Measurements from ENCODE around the gene SP9. TPM values are rescaled to one million over a fixed set of nuclear protein-coding genes. Genes with fewer than 3 reads are reported as not detected.

The SP9 gene
- polyA plus RNA-seq, 1 donor (not counting 4 experiments of a cell fraction or from before 2014, with no cell fraction given), result not detected

GRCh38 chr2:174330945-174331594 lies 3.7 kb upstream of the SP9 start:
- H3K79me2 ChIP-seq (ENCODE audit: control insufficient read depth, insufficient read depth, low read length), result no peaks in the 10 kb centered on the region
- no peak overlapping the region for H3K4me3 ChIP-seq (ENCODE audit: control insufficient read depth in 2 of 3, extremely low read depth in 1 of 3, insufficient read depth in 2 of 3, low read depth in 1 of 3, low read length in 3 of 3)
- peaks cover 97% of the 10 kb centered on the region for H3K27me3 ChIP-seq (ENCODE audit: control insufficient read depth, extremely low read depth, insufficient read depth, low read length)
- H3K9ac ChIP-seq (ENCODE audit: control insufficient read depth, extremely low read depth, insufficient read depth, low read length), result no peak overlapping the region
- TF ChIP-seq, protein P1, sequence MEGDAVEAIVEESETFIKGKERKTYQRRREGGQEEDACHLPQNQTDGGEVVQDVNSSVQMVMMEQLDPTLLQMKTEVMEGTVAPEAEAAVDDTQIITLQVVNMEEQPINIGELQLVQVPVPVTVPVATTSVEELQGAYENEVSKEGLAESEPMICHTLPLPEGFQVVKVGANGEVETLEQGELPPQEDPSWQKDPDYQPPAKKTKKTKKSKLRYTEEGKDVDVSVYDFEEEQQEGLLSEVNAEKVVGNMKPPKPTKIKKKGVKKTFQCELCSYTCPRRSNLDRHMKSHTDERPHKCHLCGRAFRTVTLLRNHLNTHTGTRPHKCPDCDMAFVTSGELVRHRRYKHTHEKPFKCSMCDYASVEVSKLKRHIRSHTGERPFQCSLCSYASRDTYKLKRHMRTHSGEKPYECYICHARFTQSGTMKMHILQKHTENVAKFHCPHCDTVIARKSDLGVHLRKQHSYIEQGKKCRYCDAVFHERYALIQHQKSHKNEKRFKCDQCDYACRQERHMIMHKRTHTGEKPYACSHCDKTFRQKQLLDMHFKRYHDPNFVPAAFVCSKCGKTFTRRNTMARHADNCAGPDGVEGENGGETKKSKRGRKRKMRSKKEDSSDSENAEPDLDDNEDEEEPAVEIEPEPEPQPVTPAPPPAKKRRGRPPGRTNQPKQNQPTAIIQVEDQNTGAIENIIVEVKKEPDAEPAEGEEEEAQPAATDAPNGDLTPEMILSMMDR (optimal IDR thresholded peaks at IDR 0.05 in 1 of 3, IDR thresholded peaks at IDR 0.05 in 1 of 3, conservative IDR thresholded peaks at IDR 0.05 in 1 of 3; ENCODE audit: extremely low read depth in 1 of 3, insufficient read depth in 2 of 3, low read length in 3 of 3), result no peak
- TF ChIP-seq EZH2 (IDR thresholded peaks at IDR 0.05; ENCODE audit: low read length), result peak; percentile 9
- no peaks in the 10 kb centered on the region for H3K9me1 ChIP-seq (ENCODE audit: control insufficient read depth, extremely low read depth, insufficient read depth, low read length)
- no peak for DNase-seq (ENCODE audit: low read depth, low spot score)
- H2AFZ ChIP-seq (ENCODE audit: control insufficient read depth, low read length), result no peak overlapping the region
- dilution Hi-C loops (cut with MboI; ENCODE audit: extremely low pct_ligation_motif_present, low sequenced_read_pairs), result no loop called here
- H3K27ac ChIP-seq (ENCODE audit: control insufficient read depth, insufficient read depth, low read length), result no peak overlapping the region
- H3K4me1 ChIP-seq (ENCODE audit: control insufficient read depth, extremely low read depth, insufficient read depth, low read length), result peaks cover 25% of the 10 kb centered on the region
- H3K4me2 ChIP-seq (ENCODE audit: control insufficient read depth, extremely low read depth, insufficient read depth, low read depth, low read length), result no peak overlapping the region
- FAIRE-seq, result no peak
- H3K9me3 ChIP-seq (ENCODE audit: control insufficient read depth, low read depth, low read length), result no peaks in the 10 kb centered on the region
- H4K20me1 ChIP-seq (ENCODE audit: control insufficient read depth, extremely low read depth, insufficient read depth, low read length), result peaks cover 3% of the 10 kb centered on the region
- H3K36me3 ChIP-seq (ENCODE audit: control insufficient read depth in 2 of 2, extremely low read depth in 1 of 2, insufficient read depth in 2 of 2, low read length in 2 of 2), result no peaks in the 10 kb centered on the region

GRCh38 chr2:174331595-174332216 lies 3.0 kb upstream of the SP9 start:
- Histone ChIP-seq H3K27me3 (ENCODE audit: control insufficient read depth, extremely low read depth, insufficient read depth, low read length) (peaks cover 98% of the 10 kb centered on the region), H3K27ac (ENCODE audit: control insufficient read depth, insufficient read depth, low read length) (no peak overlapping the region), H3K36me3 (ENCODE audit: control insufficient read depth in 2 of 2, extremely low read depth in 1 of 2, insufficient read depth in 2 of 2, low read length in 2 of 2) (no peaks in the 10 kb centered on the region), H3K4me1 (ENCODE audit: control insufficient read depth, extremely low read depth, insufficient read depth, low read length) (peaks cover 22% of the 10 kb centered on the region), H3K9me1 (ENCODE audit: control insufficient read depth, extremely low read depth, insufficient read depth, low read length) (no peaks in the 10 kb centered on the region), H3K4me2 (ENCODE audit: control insufficient read depth, extremely low read depth, insufficient read depth, low read depth, low read length) (no peak overlapping the region), H2AFZ (ENCODE audit: control insufficient read depth, low read length) (no peak overlapping the region), H3K9me3 (ENCODE audit: control insufficient read depth, low read depth, low read length) (no peaks in the 10 kb centered on the region), H4K20me1 (ENCODE audit: control insufficient read depth, extremely low read depth, insufficient read depth, low read length) (peaks cover 3% of the 10 kb centered on the region), H3K9ac (ENCODE audit: control insufficient read depth, extremely low read depth, insufficient read depth, low read length) (no peak overlapping the region), H3K4me3 (ENCODE audit: control insufficient read depth in 2 of 3, extremely low read depth in 1 of 3, insufficient read depth in 2 of 3, low read depth in 1 of 3, low read length in 3 of 3) (no peak overlapping the region), H3K79me2 (ENCODE audit: control insufficient read depth, insufficient read depth, low read length) (no peaks in the 10 kb centered on the region)
- dilution Hi-C loops (cut with MboI; ENCODE audit: extremely low pct_ligation_motif_present, low sequenced_read_pairs), result no loop called here
- DNase-seq (ENCODE audit: low read depth, low spot score) (no peak), FAIRE-seq (no peak)
- no peak for TF ChIP-seq EZH2 (IDR thresholded peaks at IDR 0.05; ENCODE audit: low read length)
- TF ChIP-seq, protein P1 (optimal IDR thresholded peaks at IDR 0.05 in 1 of 3, IDR thresholded peaks at IDR 0.05 in 1 of 3, conservative IDR thresholded peaks at IDR 0.05 in 1 of 3; ENCODE audit: extremely low read depth in 1 of 3, insufficient read depth in 2 of 3, low read length in 3 of 3), result no peak
